Activated CD4-positive, alpha-beta memory T cell treated with anti-CD3 and anti-CD28 coated beads for 36 hours (primary cell): ENCODE data around the gene SLC34A1. TPM values are rescaled to one million over a fixed set of nuclear protein-coding genes. Genes with fewer than 3 reads are reported as not detected.

ENCODE experiments used
- CTCF ChIA-PET: fragments of 350-600 bp; sonication (Branson Sonifier 250); formaldehyde crosslinking; loops from one replicate; lab custom pipeline; 2021; ENCODE audit warnings: antibody characterized with exemption, inconsistent platforms; lab: Charles Lee
- POLR2A ChIA-PET: fragments of 350-600 bp; sonication (Branson Sonifier 250); formaldehyde crosslinking; loops from one replicate; lab custom pipeline; 2021; ENCODE audit warnings: antibody characterized with exemption; lab: Charles Lee
- DNase-seq: peaks from one replicate; pipeline ENCODE4 v3.0.0-alpha.2; 2020
- H3K27ac Mint-ChIP-seq: one replicate; pipeline ENCODE4 v1.8.0; 2021; ENCODE audit warnings: mixed read lengths
- H3K27me3 Mint-ChIP-seq: one replicate; pipeline ENCODE4 v1.8.0; 2021; ENCODE audit warnings: mixed read lengths
- H3K36me3 Mint-ChIP-seq: one replicate; pipeline ENCODE4 v1.8.0; 2021; ENCODE audit warnings: mixed read lengths
- H3K4me1 Mint-ChIP-seq: one replicate; pipeline ENCODE4 v1.8.0; 2021; ENCODE audit warnings: low read depth, mixed read lengths
- H3K4me3 Mint-ChIP-seq: one replicate; pipeline ENCODE4 v1.8.0; 2021; ENCODE audit warnings: mild to moderate bottlenecking, mixed read lengths
- H3K9me3 Mint-ChIP-seq: one replicate; pipeline ENCODE4 v1.8.0; 2021; ENCODE audit warnings: mixed read lengths
- intact Hi-C: fragments of 100-400 bp; cut with micrococcal nuclease; formaldehyde crosslinking; loops from one replicate; pipeline ENCODE4 v1.15.1; 2023
- total RNA-seq, 2 experiments: library from RNA; stranded (reverse); gene quantifications; one replicate each; pipeline ENCODE4 v1.2.3, GENCODE V29; 2021

SLC34A1 gene
- total RNA-seq, 2 experiments from 2014 or later, result 0.15 TPM; not detected in 1

DNA sequence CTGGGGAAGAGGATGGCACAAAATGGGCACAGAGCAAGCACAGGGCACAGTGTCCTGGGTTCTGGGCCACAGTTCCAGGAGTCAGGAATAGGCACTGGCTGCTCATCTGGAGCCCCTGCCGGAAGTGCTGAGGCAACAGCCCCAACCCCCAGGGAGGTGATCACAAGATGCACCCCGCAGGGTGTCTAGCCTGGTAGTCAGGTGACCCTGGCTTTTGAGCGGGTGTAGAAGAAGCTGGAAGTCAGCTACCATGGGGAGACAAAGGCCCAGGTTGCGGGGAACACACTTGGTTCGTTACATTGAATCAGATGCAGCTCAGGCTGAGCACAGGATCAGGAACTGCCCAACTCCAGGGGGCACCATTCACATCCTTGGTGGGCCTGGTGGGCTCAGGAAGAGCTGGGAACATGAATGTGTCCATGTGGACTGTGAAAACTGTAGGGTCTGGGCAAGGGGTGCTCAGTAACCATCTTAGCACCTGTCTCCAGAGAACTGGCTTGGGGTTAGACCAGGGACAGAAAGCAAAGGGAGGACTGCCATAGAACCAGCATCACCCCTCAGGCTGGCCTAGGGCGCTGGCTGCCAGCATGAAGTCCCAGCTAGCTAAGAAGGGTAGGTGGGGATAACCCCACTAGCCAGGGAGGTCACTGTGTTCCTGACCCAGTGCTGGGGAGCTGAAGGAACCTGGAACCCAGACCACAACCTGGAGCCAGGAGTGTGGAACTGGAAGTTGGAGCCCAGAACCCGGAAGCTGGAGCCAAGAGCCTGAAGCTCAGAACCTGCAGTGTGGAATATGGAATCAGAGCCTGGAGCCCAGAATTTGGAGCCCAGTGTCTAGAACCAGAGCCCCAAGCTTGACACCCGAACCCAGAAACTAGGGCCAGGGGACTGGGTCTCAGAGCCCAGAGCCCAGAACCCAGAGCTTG, 6.1 kb upstream of the SLC34A1 start:
- Mint-ChIP-seq H3K36me3 (peaks cover 4% of the 10 kb centered on the region), H3K4me1 (peaks cover 30% of the 10 kb centered on the region), H3K27ac (peak overlapping the region; percentile 28), H3K27me3 (no peaks in the 10 kb centered on the region), H3K9me3 (no peaks in the 10 kb centered on the region), H3K4me3 (no peak overlapping the region)
- no peak for DNase-seq
- intact Hi-C loops, result no loop called here
- POLR2A ChIA-PET, result interaction anchor here (0.5 to 2.4 kb wide), 7 partner anchors 8 to 67 kb away, joined by 3 to 11 read pairs (median 4); partner anchors contain the start of gene RGS14
- CTCF ChIA-PET, result interaction anchor here (0.6 to 3.9 kb wide), 9 partner anchors 8 to 205 kb away, joined by 3 to 37 read pairs (median 4); no protein-coding TSS in a partner anchor

DNA sequence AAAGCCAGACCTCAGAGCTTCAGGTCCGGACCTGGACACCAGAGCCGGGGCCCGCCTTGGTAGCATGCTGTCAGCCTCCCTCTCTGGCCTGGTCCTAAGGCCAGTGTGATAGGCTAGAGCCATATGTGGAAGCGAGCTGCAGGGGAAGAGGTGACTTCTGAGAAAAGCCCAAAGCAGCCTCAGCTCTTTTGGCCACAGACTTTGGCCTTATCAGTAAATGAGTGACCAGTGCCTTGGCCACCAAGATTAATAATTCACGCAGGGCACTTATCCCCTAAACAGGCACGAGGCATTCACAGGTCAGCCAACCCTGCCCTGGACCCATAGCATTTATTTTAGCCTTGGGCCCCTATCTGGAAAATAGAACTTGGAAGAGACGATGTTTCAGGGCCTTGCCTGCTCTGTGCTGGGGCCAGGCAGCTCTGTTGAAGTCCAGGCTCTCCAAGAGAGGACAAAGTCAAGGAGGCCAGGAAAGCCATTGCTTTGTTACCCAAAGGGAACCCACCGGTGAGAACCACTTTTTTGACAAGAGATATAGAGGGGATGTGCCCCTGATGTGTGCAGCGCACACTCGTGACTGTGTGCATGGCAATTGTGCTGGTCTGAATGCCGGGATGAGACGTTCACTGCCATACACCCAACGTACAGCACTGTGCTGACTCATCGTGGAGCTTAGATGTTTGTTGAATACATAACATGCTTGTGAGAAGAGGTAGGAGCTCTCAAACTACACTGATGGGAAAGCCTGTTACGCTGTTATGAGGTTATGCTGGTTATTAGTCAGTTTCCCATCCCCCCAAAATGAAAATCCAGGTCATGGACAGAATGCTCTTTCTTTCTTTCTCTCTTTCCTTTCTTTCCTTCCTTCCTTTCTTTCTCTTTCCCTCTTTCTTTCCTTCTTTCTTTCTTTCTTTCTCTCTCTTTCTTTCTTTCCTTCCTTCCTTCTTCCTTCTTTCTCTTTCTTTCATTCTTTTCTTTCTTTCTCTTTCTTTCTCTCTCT, 5.0 kb upstream of the SLC34A1 start:
- H3K36me3 Mint-ChIP-seq, result no peaks in the 10 kb centered on the region
- H3K27me3 Mint-ChIP-seq, result no peaks in the 10 kb centered on the region
- H3K4me1 Mint-ChIP-seq, result peaks cover 20% of the 10 kb centered on the region
- H3K9me3 Mint-ChIP-seq, result no peaks in the 10 kb centered on the region
- H3K4me3 Mint-ChIP-seq, result no peak overlapping the region
- intact Hi-C loops, result loop anchor here (1.0 kb wide), 2 partner anchors 10 to 15 kb away; no protein-coding TSS in a partner anchor
- peak; percentile 67 for DNase-seq
- ChIA-PET CTCF (interaction anchor here (0.6 to 3.9 kb wide), 12 partner anchors 9 to 206 kb away, joined by 3 to 37 read pairs (median 4); no protein-coding TSS in a partner anchor), POLR2A (interaction anchor here (0.8 to 2.4 kb wide), 6 partner anchors 9 to 66 kb away, joined by 3 to 11 read pairs (median 4); partner anchors contain the start of gene RGS14)
- peak overlapping the region; percentile 36 for H3K27ac Mint-ChIP-seq

DNA sequence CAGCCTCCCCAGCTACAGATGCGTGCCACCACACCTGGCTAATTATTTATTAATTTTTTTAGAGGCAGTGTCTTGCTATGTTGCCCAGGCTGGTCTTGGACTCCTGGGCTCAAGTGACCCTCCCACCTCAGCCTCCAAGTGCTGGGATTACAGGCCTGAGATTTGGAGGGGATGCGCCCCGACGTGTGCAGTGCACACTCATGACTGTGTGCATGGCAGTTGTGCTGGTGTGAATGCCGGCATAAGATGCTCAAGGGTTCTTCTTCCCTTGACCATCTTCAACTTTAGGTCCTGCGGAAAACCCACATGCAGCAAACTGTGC, 3.5 kb upstream of the SLC34A1 start:
- Mint-ChIP-seq H3K27ac (no peak overlapping the region), H3K36me3 (no peaks in the 10 kb centered on the region), H3K4me1 (peaks cover 20% of the 10 kb centered on the region), H3K4me3 (no peak overlapping the region), H3K9me3 (no peaks in the 10 kb centered on the region), H3K27me3 (no peaks in the 10 kb centered on the region)
- CTCF ChIA-PET, result interaction anchor here (3.3 to 3.9 kb wide), 3 partner anchors 9 to 22 kb away, joined by 15 to 37 read pairs (median 35); no protein-coding TSS in a partner anchor
- POLR2A ChIA-PET, result no interaction called here
- intact Hi-C loops, result no loop called here
- DNase-seq, result no peak

DNA sequence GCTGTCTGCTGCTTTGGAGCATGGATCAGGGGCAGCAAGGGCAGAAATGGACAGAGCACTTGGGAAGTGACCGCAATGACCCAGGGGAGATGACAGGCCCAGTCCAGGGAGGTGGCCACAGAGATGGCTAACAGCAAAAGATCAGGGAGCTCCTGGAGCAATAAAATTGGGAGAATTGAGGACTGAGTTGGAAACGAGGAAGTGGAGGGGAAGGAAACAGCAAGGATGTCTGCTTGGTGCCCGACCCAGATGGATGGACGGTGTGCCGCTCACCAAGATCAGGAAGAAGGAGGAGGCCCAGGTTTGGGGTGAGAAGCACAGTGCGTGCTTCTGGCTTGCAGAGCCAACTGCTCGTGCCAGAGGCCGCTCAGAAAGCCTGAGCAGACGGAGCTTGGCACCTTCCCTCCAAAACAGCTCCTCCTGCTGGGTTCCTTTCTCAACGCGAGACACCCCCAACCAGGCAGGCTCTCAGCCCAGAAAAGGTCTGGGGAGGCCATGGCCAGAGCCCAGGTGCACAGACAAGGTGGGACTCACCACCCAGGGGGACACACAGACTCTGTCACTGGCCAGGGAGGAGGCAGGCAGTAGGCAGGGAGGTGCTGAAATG, 1.7 kb upstream of the SLC34A1 start:
- Mint-ChIP-seq H3K4me3 (no peak overlapping the region), H3K36me3 (no peaks in the 10 kb centered on the region), H3K27ac (no peak overlapping the region), H3K9me3 (no peaks in the 10 kb centered on the region), H3K4me1 (peaks cover 23% of the 10 kb centered on the region), H3K27me3 (no peaks in the 10 kb centered on the region)
- intact Hi-C loops, result no loop called here
- CTCF ChIA-PET, result interaction anchor here (0.7 to 3.8 kb wide), 8 partner anchors 8 to 70 kb away, joined by 3 to 15 read pairs (median 4); no protein-coding TSS in a partner anchor
- peak; percentile 41 for DNase-seq
- POLR2A ChIA-PET, result no interaction called here

DNA sequence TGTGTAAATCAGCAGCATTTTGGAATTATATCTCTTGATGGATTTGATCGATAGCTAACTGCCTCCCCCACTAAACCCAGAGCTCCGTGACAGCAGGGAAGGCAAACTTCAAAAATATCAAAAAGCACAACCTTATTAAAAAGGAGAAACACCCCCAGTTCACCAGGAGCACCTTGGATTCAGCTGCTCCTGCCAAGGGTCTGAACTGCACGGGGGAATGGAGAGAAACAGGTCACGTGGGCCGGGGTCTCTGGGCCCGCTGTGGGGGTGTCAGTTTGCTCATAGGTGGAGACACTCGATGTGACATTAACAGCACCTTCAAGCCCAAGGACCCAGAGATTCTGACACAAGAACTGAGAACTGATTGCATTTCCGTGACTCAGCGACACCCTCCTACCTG, 1.1 kb upstream of the SLC34A1 start:
- no peak for DNase-seq
- Mint-ChIP-seq H3K27ac (no peak overlapping the region), H3K4me3 (no peak overlapping the region), H3K27me3 (no peaks in the 10 kb centered on the region), H3K4me1 (peaks cover 27% of the 10 kb centered on the region), H3K36me3 (no peaks in the 10 kb centered on the region), H3K9me3 (no peaks in the 10 kb centered on the region)
- ChIA-PET CTCF (interaction anchor here (0.7 to 3.8 kb wide), 7 partner anchors 13 to 71 kb away, joined by 3 to 15 read pairs (median 3); no protein-coding TSS in a partner anchor), POLR2A (no interaction called here)
- intact Hi-C loops, result no loop called here

DNA sequence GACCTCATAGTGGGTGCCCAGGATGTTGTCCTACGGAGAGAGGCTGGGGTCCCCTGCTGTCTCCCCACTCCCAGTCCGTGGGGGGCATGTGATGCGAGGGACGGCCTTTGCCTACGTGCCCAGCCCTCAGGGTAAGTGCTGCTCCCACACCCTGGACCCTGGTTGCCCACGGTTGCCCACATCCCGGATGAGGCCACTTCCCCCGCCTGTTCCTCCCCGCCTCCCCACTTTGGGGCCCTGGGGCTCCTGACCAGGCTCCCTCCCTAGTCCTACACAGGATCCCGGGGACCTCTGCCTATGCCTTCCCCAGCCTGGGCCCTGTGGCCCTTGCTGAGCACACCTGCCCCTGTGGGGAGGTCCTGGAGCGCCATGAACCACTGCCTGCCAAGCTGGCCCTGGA, 1.5 kb downstream of the SLC34A1 start:
- CTCF ChIA-PET, result interaction anchor here (0.8 to 4.1 kb wide), 4 partner anchors 15 to 76 kb away, joined by 3 to 19 read pairs (median 4); no protein-coding TSS in a partner anchor
- Mint-ChIP-seq H3K9me3 (no peaks in the 10 kb centered on the region), H3K27ac (no peak overlapping the region), H3K4me1 (peaks cover 40% of the 10 kb centered on the region), H3K27me3 (no peaks in the 10 kb centered on the region), H3K4me3 (no peak overlapping the region), H3K36me3 (no peaks in the 10 kb centered on the region)
- intact Hi-C loops, result loop anchor here (5.0 kb wide), 1 partner anchor 33 kb away; the partner anchor contains the start of gene LMAN2
- POLR2A ChIA-PET, result no interaction called here
- no peak for DNase-seq

DNA sequence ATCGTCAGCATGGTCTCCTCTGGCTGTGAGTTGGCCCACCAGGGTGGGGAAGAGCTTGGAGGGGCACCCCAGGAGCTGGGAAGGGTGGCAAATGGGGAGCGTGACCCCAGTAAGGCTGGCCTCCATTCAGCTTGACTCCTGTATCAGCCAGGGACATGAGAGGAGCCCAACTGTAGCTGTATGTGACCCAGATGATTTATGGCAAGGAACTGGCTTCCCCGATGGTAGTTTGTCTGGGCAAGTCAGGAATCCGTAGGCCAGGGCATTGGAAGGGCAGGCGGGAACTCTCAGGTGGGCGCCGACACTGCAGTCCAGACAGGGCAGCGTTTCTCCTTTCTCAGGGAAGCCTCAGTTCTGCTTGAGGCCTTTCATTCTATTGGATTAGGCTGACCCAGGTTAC, 2.3 kb downstream of the SLC34A1 start:
- no peaks in the 10 kb centered on the region for H3K27me3 Mint-ChIP-seq
- H3K4me1 Mint-ChIP-seq, result peaks cover 45% of the 10 kb centered on the region
- intact Hi-C loops, result loop anchor here (5.0 kb wide), 1 partner anchor 34 kb away; the partner anchor contains the start of gene LMAN2
- DNase-seq, result no peak
- H3K27ac Mint-ChIP-seq, result no peak overlapping the region
- H3K9me3 Mint-ChIP-seq, result no peaks in the 10 kb centered on the region
- no peaks in the 10 kb centered on the region for H3K36me3 Mint-ChIP-seq
- no peak overlapping the region for H3K4me3 Mint-ChIP-seq
- ChIA-PET POLR2A (interaction anchor here (0.8 kb wide), 1 partner anchor 69 kb away, joined by 3 read pairs; no protein-coding TSS in a partner anchor), CTCF (interaction anchor here (1.2 to 5.5 kb wide), 4 partner anchors 16 to 77 kb away, joined by 4 to 178 read pairs (median 12); no protein-coding TSS in a partner anchor)

DNA sequence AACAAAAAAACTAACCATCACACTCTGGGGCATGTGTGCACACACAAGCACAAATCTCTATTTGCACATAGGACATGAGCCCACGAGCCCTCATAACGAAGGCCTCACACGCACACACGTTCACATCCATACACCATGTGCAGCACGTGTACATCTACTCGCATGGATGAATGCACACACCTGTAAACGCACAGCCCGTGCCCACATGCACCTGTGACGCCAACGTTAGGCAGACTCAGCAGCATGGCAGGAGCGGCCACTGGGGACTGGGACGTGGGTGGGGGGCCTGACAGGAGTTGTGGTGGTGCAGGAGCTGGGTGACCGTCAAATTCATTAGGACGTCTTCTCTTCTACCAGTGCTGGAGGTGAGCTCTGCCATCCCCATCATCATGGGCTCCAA, 3.2 kb downstream of the SLC34A1 start:
- Mint-ChIP-seq H3K4me1 (peaks cover 45% of the 10 kb centered on the region), H3K27ac (no peak overlapping the region)

DNA sequence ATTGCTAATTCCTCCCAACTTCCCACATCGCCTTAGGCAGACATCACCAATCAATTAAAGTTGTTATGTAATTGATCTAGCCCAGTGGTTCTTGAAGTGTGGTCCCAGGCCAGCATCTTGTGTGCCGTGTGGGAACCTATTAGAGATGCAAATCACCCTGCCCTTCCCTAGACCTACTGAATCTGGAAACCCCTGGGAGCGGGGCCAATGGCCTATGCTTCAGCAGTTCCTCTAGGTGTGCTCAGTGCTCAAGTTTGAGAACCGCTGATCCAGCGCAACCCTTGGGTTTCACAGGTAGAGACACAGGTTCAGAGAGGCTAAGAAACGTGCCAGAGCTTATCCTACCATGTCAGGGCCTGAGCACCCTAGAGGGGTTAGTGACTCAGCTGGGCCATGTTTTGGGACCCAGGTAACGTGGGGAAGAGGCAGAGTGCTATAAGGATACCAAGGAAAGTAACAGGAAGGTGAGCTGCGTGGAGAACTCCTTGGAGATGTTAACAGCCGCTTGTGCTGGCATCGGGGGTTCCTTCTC, 4.4 kb downstream of the SLC34A1 start:
- ChIA-PET CTCF (interaction anchor here (1.0 to 8.0 kb wide), 19 partner anchors 9 to 119 kb away, joined by 3 to 223 read pairs (median 37); partner anchors contain the start of genes GRK6, LMAN2, MXD3 and PDLIM7), POLR2A (interaction anchor here (0.8 to 2.8 kb wide), 12 partner anchors 10 to 66 kb away, joined by 3 to 25 read pairs (median 9); no protein-coding TSS in a partner anchor)
- intact Hi-C loops, result loop anchor here (1.0 to 5.0 kb wide), 5 partner anchors 9 to 41 kb away; partner anchors contain the start of gene LMAN2
- Mint-ChIP-seq H3K36me3 (no peaks in the 10 kb centered on the region), H3K4me3 (peak overlapping the region; percentile 14), H3K9me3 (no peaks in the 10 kb centered on the region), H3K4me1 (peaks cover 45% of the 10 kb centered on the region), H3K27ac (peak overlapping the region; percentile 87), H3K27me3 (no peaks in the 10 kb centered on the region)
- no peak for DNase-seq

More for the DNA sequence above, 3.2 kb downstream of the SLC34A1 start:
- intact Hi-C loops, result loop anchor here (5.0 kb wide), 1 partner anchor 35 kb away; the partner anchor contains the start of gene LMAN2
- Mint-ChIP-seq H3K27me3 (no peaks in the 10 kb centered on the region), H3K36me3 (no peaks in the 10 kb centered on the region), H3K4me3 (no peak overlapping the region), H3K9me3 (no peaks in the 10 kb centered on the region)
- ChIA-PET CTCF (interaction anchor here (0.6 to 5.5 kb wide), 4 partner anchors 17 to 66 kb away, joined by 3 to 178 read pairs (median 46); partner anchors contain the start of genes LMAN2 and PRR7), POLR2A (no interaction called here)
- DNase-seq, result no peak
